H1 (cell line): Measurements from ENCODE around the gene BSND. TPM values are rescaled to one million over a fixed set of nuclear protein-coding genes. Genes with fewer than 3 reads are reported as not detected.

Experiments
- CTCF ChIA-PET: fragments of 300-600 bp; sonication (Branson Sonifier 250); formaldehyde crosslinking; loops from one replicate; lab custom pipeline; 2021; ENCODE audit not compliant: partially characterized antibody; lab: Charles Lee
- POLR2A ChIA-PET: fragments of 300-600 bp; sonication (Branson Sonifier 250); formaldehyde crosslinking; loops from one replicate; lab custom pipeline; 2021; ENCODE audit warnings: inconsistent platforms; ENCODE audit not compliant: partially characterized antibody; lab: Charles Lee
- DNase-seq, 2 experiments: peaks; one replicate each; pipeline versions ENCODE4 v3.0.0 to v3.0.0-alpha.2; 2010 to 2022; ENCODE audit warnings: low spot score in 2 of 2, low read depth in 1 of 2, mixed read lengths in 1 of 2
- FAIRE-seq: peaks from 2 replicates; lab custom pipeline; 2011; peaks lifted over from hg19 to GRCh38; lab: Jason Lieb, UNC
- H2AFZ ChIP-seq: 2 replicates; pipeline ENCODE4 v1.8.1; 2012; ENCODE audit warnings: low read length, inconsistent platforms
- H2AK5ac ChIP-seq: 2 replicates; pipeline ENCODE4 v1.6.1; 2013; ENCODE audit warnings: low read depth, low read length
- H2BK120ac ChIP-seq: replicated peaks from 2 replicates; pipeline ENCODE3; 2013; ENCODE audit warnings: low read depth, low read length, inconsistent platforms
- H2BK12ac ChIP-seq: 2 replicates; pipeline ENCODE4 v1.6.1; 2013; ENCODE audit warnings: low read depth, low read length
- H2BK15ac ChIP-seq: 2 replicates; pipeline ENCODE4 v1.6.1; 2013; ENCODE audit warnings: low read length
- H2BK20ac ChIP-seq: 2 replicates; pipeline ENCODE4 v1.6.1; 2013; ENCODE audit warnings: low read length
- H2BK5ac ChIP-seq: 2 replicates; pipeline ENCODE4 v1.6.1; 2013; ENCODE audit warnings: low read depth, low read length
- H3K14ac ChIP-seq: 2 replicates; pipeline ENCODE4 v1.6.1; 2013; ENCODE audit warnings: inconsistent platforms; ENCODE audit not compliant: insufficient read length
- H3K18ac ChIP-seq: 2 replicates; pipeline ENCODE4 v1.6.1; 2013; ENCODE audit warnings: low read length; ENCODE audit errors: extremely low read depth
- H3K23ac ChIP-seq: 2 replicates; pipeline ENCODE4 v1.6.1; 2013; ENCODE audit warnings: inconsistent platforms; ENCODE audit not compliant: insufficient read length
- H3K23me2 ChIP-seq: 2 replicates; pipeline ENCODE4 v1.6.1; 2013; ENCODE audit warnings: low read depth, low read length
- H3K27ac ChIP-seq: 2 replicates; pipeline ENCODE4 v1.6.1; 2011; ENCODE audit warnings: low read depth, low read length, inconsistent platforms
- H3K27me3 ChIP-seq, 4 experiments: replicated peaks in 1 of 4; 1 replicate in 1 of 4; 2 replicates in 3 of 4; pipeline versions ENCODE4 v1.6.1 to v1.8.1; 2011 to 2013; ENCODE audit warnings: low read length in 3 of 4, mild to moderate bottlenecking in 3 of 4, inconsistent platforms in 2 of 4, mixed read lengths in 2 of 4, moderate library complexity in 1 of 4; ENCODE audit not compliant: control insufficient read depth in 3 of 4, insufficient read depth in 3 of 4; ENCODE audit errors: extremely low read depth in 1 of 4
- H3K36me3 ChIP-seq, 4 experiments: 2 replicates each; pipeline versions ENCODE4 v1.6.1 to v1.8.1; 2011 to 2013; ENCODE audit warnings: mild to moderate bottlenecking in 4 of 4, low read length in 3 of 4, moderate library complexity in 2 of 4, control low read depth in 1 of 4, inconsistent platforms in 1 of 4; ENCODE audit not compliant: insufficient read depth in 4 of 4, control insufficient read depth in 2 of 4
- H3K4ac ChIP-seq: replicated peaks from 2 replicates; pipeline ENCODE3; 2013; ENCODE audit warnings: low read length, low read depth, mixed read lengths, inconsistent platforms; ENCODE audit not compliant: insufficient read length
- H3K4me1 ChIP-seq, 4 experiments: replicated peaks in 1 of 4; 1 replicate in 1 of 4; 2 replicates in 3 of 4; pipeline versions ENCODE4 v1.6.1 to v1.8.1; 2011 to 2013; ENCODE audit warnings: low read length in 3 of 4, inconsistent platforms in 2 of 4, mixed read lengths in 1 of 4; ENCODE audit not compliant: insufficient read depth in 4 of 4, control insufficient read depth in 3 of 4
- H3K4me2 ChIP-seq, 2 experiments: 2 replicates each; pipeline versions ENCODE4 v1.6.1 to v1.8.1; 2011 to 2013; ENCODE audit warnings: low read depth in 2 of 2, low read length in 2 of 2, control low read depth in 1 of 2, inconsistent platforms in 1 of 2, mild to moderate bottlenecking in 1 of 2; ENCODE audit not compliant: insufficient read depth in 1 of 2
- H3K4me3 ChIP-seq, 4 experiments: fragments of 200-600, 300-600 bp in 1 of 4; sonication (generic), shearing (Covaris generic), sonication (Bioruptor Twin) in 1 of 4; 2 replicates each; pipeline versions ENCODE4 v1.5.1 to v1.8.1; 2011 to 2016; ENCODE audit warnings: low read length in 4 of 4, low read depth in 3 of 4, control low read depth in 2 of 4, inconsistent platforms in 2 of 4, mild to moderate bottlenecking in 2 of 4, mixed read lengths in 1 of 4, moderate library complexity in 1 of 4; ENCODE audit not compliant: insufficient read depth in 2 of 4; ENCODE audit errors: extremely low read depth in 1 of 4
- H3K56ac ChIP-seq: replicated peaks from 2 replicates; pipeline ENCODE3; 2013; ENCODE audit warnings: low read depth, mild to moderate bottlenecking, mixed read lengths, low read length, inconsistent platforms; ENCODE audit not compliant: insufficient read length
- H3K79me1 ChIP-seq: 2 replicates; pipeline ENCODE4 v1.6.1; 2013; ENCODE audit warnings: low read depth, low read length, control low read depth
- H3K79me2 ChIP-seq, 2 experiments: 2 replicates each; pipeline versions ENCODE4 v1.6.1 to v1.8.1; 2012 to 2013; ENCODE audit warnings: low read length in 2 of 2, mild to moderate bottlenecking in 2 of 2, inconsistent platforms in 1 of 2; ENCODE audit not compliant: insufficient read depth in 2 of 2, control insufficient read depth in 1 of 2
- H3K9ac ChIP-seq, 4 experiments: replicated peaks in 1 of 4; 1 replicate in 1 of 4; 2 replicates in 3 of 4; pipeline versions ENCODE4 v1.6.1 to v1.8.1; 2011 to 2013; ENCODE audit warnings: low read depth in 3 of 4, low read length in 3 of 4, control low read depth in 2 of 4, mild to moderate bottlenecking in 2 of 4, moderate library complexity in 2 of 4, inconsistent platforms in 1 of 4; ENCODE audit errors: extremely low read depth in 1 of 4
- H3K9me3 ChIP-seq, 2 experiments: 2 replicates each; pipeline versions ENCODE4 v1.6.1 to v1.8.1; 2012 to 2013; ENCODE audit warnings: mild to moderate bottlenecking in 2 of 2, moderate library complexity in 2 of 2, control low read depth in 1 of 2, inconsistent platforms in 1 of 2, low read depth in 1 of 2, low read length in 1 of 2, mixed read lengths in 1 of 2; ENCODE audit not compliant: insufficient read depth in 2 of 2
- H4K20me1 ChIP-seq, 2 experiments: replicated peaks in 1 of 2; 2 replicates each; pipeline versions ENCODE3 to v1.8.1; 2011 to 2013; ENCODE audit warnings: inconsistent platforms in 2 of 2, low read length in 2 of 2, mild to moderate bottlenecking in 1 of 2; ENCODE audit not compliant: insufficient read depth in 2 of 2, control insufficient read depth in 1 of 2
- H4K5ac ChIP-seq: 2 replicates; pipeline ENCODE4 v1.6.1; 2013; ENCODE audit warnings: low read length, low read depth, mixed read lengths, inconsistent platforms; ENCODE audit not compliant: insufficient read length
- H4K8ac ChIP-seq: 2 replicates; pipeline ENCODE4 v1.8.0; 2013; ENCODE audit warnings: mild to moderate bottlenecking, moderate library complexity, low read length, inconsistent platforms; ENCODE audit not compliant: insufficient read depth; ENCODE audit errors: extremely low read depth
- H4K91ac ChIP-seq: replicated peaks from 2 replicates; pipeline ENCODE3; 2013; ENCODE audit warnings: low read length, mixed read lengths, inconsistent platforms; ENCODE audit not compliant: insufficient read length
- CREB1 ChIP-seq: IDR thresholded peaks from 2 replicates; pipeline ENCODE4 v1.6.1; 2012; ENCODE audit warnings: inconsistent platforms
- KDM4A ChIP-seq: IDR thresholded peaks from one replicate; pipeline ENCODE4 v1.7.1; 2012; ENCODE audit warnings: low read depth, mild to moderate bottlenecking, moderate library complexity, low read length, inconsistent platforms; ENCODE audit not compliant: severe bottlenecking
- NANOG ChIP-seq: IDR thresholded peaks from 2 replicates; pipeline ENCODE4 v1.6.1; 2011; ENCODE audit warnings: low read length, low read depth, mild to moderate bottlenecking, inconsistent platforms; ENCODE audit not compliant: insufficient read depth, poor library complexity, severe bottlenecking
- NRF1 ChIP-seq: IDR thresholded peaks from 2 replicates; pipeline ENCODE4 v1.6.1; 2011; ENCODE audit warnings: mild to moderate bottlenecking, low read depth, low read length, improper control_type of control experiment
- SP4 ChIP-seq: IDR thresholded peaks from 2 replicates; pipeline ENCODE4 v1.6.1; 2012; ENCODE audit warnings: low read length, inconsistent platforms
- USF2 ChIP-seq: IDR thresholded peaks from 2 replicates; pipeline ENCODE4 v1.6.1; 2011; ENCODE audit warnings: low read length, improper control_type of control experiment
- WGBS, 2 experiments: shearing (Covaris generic) in 1 of 2; methylation state at CpG; one replicate each; pipeline versions ENCODE4 v1.1.6 to v1.1.7; 2013 to 2015; ENCODE audit warnings: low lambda C conversion rate in 2 of 2, mixed read lengths in 2 of 2, inconsistent platforms in 1 of 2, low coverage in 1 of 2, missing lambda C conversion rate in 1 of 2; ENCODE audit not compliant: insufficient replicate concordance in 2 of 2, insufficient coverage in 1 of 2, insufficient read length in 1 of 2; ENCODE audit errors: extremely low coverage in 1 of 2, missing lambda C conversion rate in 1 of 2; 5-methylcytosine and 5-hydroxymethylcytosine counted together
- polyA plus RNA-seq, 7 experiments: library from polyadenylated mRNA; depleted of rRNA in 3 of 7; stranded (reverse) in 5 of 7; unstranded in 2 of 7; fragments of >200 nt in 5 of 7; fragments of 200-250 nt in 2 of 7; gene quantifications; 1 replicate in 5 of 7; 2 replicates in 1 of 7; 4 replicates in 1 of 7; pipeline versions ENCODE4 v1.2.1 to v1.2.3, GENCODE V29; 2011 to 2013; ENCODE audit warnings: missing spikeins in 2 of 7, mixed read lengths in 2 of 7
- total RNA-seq: library from RNA; stranded (reverse); fragmentation: NEBNext Ultra II Directional; extraction: Animal tissue kit (Norgen Biotek cat#: 25700); gene quantifications from 2 replicates; pipeline ENCODE4 v1.2.1, GENCODE V29; 2021

The BSND gene
- total and polyA plus RNA-seq, 2 of the 8 experiments (the other 6 are each of a cell fraction or from before 2014, with no cell fraction given), result 0.43 to 0.68 TPM

- no peak overlapping the region for H2BK15ac ChIP-seq
- no peak overlapping the region for H2AFZ ChIP-seq
- H2BK5ac ChIP-seq, result no peak overlapping the region
- H3K4me3 ChIP-seq, result no peak overlapping the region
- H4K91ac ChIP-seq, result peak overlapping the region; percentile 48
- no peak overlapping the region for H3K4ac ChIP-seq
- peak overlapping the region; percentile 10; the same call in 1 of the 2 replicates for H2AK5ac ChIP-seq
- H3K9ac ChIP-seq, result no peak overlapping the region
- no peak for FAIRE-seq
- no peak overlapping the region for H2BK120ac ChIP-seq
- H3K4me1 ChIP-seq, result peaks cover 0 to 12% (median 3%) of the 10 kb centered on the region in 4 experiments; a peak in 4 of 7 replicates
- H4K5ac ChIP-seq, result no peak overlapping the region
- TF ChIP-seq USF2 (no peak), CREB1 (no peak), SP4 (no peak), KDM4A (no peak), NRF1 (no peak), NANOG (no peak)
- TF ChIP-seq, all 59 proteins: peak for 0
- no peak overlapping the region for H4K8ac ChIP-seq
- H3K79me2 ChIP-seq, result no peaks in the 10 kb centered on the region
- no peak overlapping the region for H2BK12ac ChIP-seq
- CTCF ChIA-PET, result interaction anchor here (0.6 to 14.1 kb wide), 9 partner anchors 9 to 62 kb away, joined by 3 to 343 read pairs (median 5); partner anchors contain the start of gene BSND
- 0 out of 2 replicates have a peak overlapping the region, but pooled peaks have one; percentile 7 for H3K18ac ChIP-seq
- DNase-seq, result no peak
- H3K56ac ChIP-seq, result no peak overlapping the region
- H3K9me3 ChIP-seq, result peaks cover 0 to 8% of the 10 kb centered on the region in 2 experiments; a peak in 1 of 4 replicates
- no peaks in the 10 kb centered on the region for H3K23me2 ChIP-seq
- no peak overlapping the region for H3K14ac ChIP-seq
- WGBS, 2 experiments, result 86% methylated on average over 9 of the region's 9 CpGs; no CpG with 5 or more reads in 1 of the 2 experiments
- no peak overlapping the region for H3K23ac ChIP-seq
- H3K79me1 ChIP-seq, result no peaks in the 10 kb centered on the region
- H2BK20ac ChIP-seq, result no peak overlapping the region
- H3K27me3 ChIP-seq, result no peaks in the 10 kb centered on the region; a peak in 1 of 7 replicates
- H3K4me2 ChIP-seq, result no peak overlapping the region
- H3K27ac ChIP-seq, result no peak overlapping the region
- H4K20me1 ChIP-seq, result no peaks in the 10 kb centered on the region
- POLR2A ChIA-PET, result interaction anchor here (1.1 to 1.3 kb wide), 2 partner anchors 9 to 63 kb away, joined by 3 read pairs; no protein-coding TSS in a partner anchor
- no peaks in the 10 kb centered on the region for H3K36me3 ChIP-seq
Measured at GRCh38 chr1:55010194-55010886, 11.6 kb downstream of the BSND start.
